GM06990 (cell line): ENCODE results near the gene POLR2E.

Experiments
- DNase-seq: peaks from one replicate; pipeline ENCODE4 v3.0.0-alpha.2; 2011; ENCODE audit not compliant: insufficient read length; ENCODE audit errors: extremely low read depth
- H3K27me3 ChIP-seq: replicated peaks from 2 replicates; pipeline ENCODE4 v1.6.0; 2011; ENCODE audit warnings: low read length; ENCODE audit not compliant: control insufficient read depth, insufficient read depth
- H3K36me3 ChIP-seq: 2 replicates; pipeline ENCODE4 v1.5.1; 2011; ENCODE audit warnings: low read length; ENCODE audit not compliant: control insufficient read depth, insufficient read depth
- H3K4me3 ChIP-seq: replicated peaks from 2 replicates; pipeline ENCODE4 v1.5.1; 2011; ENCODE audit warnings: low read depth, mild to moderate bottlenecking, control low read depth, low read length
- TF ChIP-seq, protein P1 (sequence below): IDR thresholded peaks from 2 replicates; pipeline ENCODE4 v1.5.1; 2011; ENCODE audit warnings: low read length, control low read depth, mild to moderate bottlenecking, inconsistent platforms; ENCODE audit not compliant: insufficient read depth, poor library complexity, severe bottlenecking

Gene POLR2E

DNA sequence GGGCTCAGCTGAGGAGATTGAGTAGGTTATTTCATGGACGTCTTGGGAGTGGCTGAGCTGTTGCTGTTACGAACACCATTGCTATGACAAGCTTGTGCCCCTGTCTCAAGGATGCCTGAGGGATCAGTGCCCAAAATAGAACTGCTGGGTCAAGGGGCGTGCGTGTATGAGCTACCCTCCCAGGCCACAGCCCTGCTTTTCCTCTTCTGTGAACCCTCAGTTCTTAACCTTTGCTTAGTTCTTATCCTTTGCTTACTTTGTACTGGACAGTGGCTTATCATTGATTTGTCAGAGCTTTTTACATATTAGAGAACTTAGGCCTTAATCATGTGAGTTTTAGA, 19.2 kb downstream of the POLR2E start:
- TF ChIP-seq, protein P1, sequence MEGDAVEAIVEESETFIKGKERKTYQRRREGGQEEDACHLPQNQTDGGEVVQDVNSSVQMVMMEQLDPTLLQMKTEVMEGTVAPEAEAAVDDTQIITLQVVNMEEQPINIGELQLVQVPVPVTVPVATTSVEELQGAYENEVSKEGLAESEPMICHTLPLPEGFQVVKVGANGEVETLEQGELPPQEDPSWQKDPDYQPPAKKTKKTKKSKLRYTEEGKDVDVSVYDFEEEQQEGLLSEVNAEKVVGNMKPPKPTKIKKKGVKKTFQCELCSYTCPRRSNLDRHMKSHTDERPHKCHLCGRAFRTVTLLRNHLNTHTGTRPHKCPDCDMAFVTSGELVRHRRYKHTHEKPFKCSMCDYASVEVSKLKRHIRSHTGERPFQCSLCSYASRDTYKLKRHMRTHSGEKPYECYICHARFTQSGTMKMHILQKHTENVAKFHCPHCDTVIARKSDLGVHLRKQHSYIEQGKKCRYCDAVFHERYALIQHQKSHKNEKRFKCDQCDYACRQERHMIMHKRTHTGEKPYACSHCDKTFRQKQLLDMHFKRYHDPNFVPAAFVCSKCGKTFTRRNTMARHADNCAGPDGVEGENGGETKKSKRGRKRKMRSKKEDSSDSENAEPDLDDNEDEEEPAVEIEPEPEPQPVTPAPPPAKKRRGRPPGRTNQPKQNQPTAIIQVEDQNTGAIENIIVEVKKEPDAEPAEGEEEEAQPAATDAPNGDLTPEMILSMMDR, result no peak

DNA sequence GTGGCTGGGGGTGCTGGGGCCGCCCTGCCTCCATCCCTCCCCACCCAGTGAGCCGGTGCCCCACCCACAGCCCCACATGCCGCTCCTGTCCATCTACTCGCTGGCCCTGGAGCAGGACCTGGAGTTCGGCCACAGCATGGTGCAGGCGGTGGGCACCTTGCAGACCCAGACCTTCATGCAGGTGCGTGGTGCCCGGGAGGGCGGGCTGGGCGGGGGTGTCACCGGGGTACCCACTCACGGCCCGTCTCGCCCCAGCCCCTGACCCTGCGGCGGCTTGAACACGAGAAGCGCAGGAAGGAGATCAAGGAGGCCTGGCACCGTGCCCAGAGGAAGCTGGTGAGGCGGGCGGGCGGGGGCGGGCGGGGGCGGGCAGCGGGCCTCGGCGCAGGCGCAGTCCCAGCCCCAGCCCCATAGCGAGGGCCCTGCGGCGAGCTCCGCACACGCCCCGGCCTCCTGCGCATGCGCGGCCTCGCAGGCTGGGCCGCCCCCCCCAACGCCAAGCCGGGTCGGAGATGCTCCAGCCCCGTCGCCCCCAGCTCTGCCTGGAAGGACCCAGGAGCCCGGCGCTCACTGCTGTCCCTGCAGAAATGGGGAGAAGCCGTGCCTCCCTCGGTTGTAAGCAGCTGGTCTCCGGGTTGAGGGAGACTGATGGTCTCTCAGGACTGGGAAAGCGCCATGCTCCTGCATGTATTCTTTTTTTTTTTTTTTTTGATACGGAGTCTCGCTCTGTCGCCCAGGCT, 20.5 kb downstream of the POLR2E start:
- peak; percentile 85 for DNase-seq
- Histone ChIP-seq H3K4me3 (peak overlapping the region; percentile 45), H3K36me3 (peaks cover 35% of the 10 kb centered on the region), H3K27me3 (no peaks in the 10 kb centered on the region)
- TF ChIP-seq, protein P1, result no peak

More for the DNA sequence above, 19.2 kb downstream of the POLR2E start:
- DNase-seq, result no peak
- no peak overlapping the region for H3K4me3 ChIP-seq
- peaks cover 44% of the 10 kb centered on the region for H3K36me3 ChIP-seq
- H3K27me3 ChIP-seq, result no peaks in the 10 kb centered on the region

DNA sequence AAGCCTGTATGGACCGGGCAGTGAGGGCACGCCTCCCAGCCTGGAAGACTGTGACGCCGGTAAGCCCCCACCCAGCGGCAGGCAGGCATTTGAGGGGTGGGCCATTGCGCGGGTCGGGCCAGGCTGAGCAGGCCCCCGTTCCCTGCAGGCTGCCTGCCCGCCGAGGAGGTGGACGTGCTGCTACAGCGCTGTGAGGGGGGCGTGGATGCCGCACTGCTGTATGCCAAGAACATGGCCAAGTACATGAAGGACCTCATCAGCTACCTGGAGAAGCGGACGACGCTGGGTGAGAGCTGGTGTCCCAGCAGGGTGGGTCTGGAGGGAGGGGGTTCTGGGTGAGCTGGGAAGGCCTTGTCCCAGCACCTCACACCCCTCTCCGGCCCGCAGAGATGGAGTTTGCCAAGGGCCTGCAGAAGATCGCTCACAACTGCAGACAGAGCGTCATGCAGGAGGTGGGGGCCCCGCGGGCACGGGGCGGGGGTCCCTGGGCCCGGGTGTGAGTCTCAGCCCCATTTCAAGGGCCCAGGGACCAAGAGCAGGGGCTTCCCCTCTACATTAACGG, 21.1 kb downstream of the POLR2E start:
- Histone ChIP-seq H3K27me3 (no peaks in the 10 kb centered on the region), H3K4me3 (peak overlapping the region; percentile 31), H3K36me3 (peaks cover 32% of the 10 kb centered on the region)
- DNase-seq, result no peak
- TF ChIP-seq, protein P1, result no peak

DNA sequence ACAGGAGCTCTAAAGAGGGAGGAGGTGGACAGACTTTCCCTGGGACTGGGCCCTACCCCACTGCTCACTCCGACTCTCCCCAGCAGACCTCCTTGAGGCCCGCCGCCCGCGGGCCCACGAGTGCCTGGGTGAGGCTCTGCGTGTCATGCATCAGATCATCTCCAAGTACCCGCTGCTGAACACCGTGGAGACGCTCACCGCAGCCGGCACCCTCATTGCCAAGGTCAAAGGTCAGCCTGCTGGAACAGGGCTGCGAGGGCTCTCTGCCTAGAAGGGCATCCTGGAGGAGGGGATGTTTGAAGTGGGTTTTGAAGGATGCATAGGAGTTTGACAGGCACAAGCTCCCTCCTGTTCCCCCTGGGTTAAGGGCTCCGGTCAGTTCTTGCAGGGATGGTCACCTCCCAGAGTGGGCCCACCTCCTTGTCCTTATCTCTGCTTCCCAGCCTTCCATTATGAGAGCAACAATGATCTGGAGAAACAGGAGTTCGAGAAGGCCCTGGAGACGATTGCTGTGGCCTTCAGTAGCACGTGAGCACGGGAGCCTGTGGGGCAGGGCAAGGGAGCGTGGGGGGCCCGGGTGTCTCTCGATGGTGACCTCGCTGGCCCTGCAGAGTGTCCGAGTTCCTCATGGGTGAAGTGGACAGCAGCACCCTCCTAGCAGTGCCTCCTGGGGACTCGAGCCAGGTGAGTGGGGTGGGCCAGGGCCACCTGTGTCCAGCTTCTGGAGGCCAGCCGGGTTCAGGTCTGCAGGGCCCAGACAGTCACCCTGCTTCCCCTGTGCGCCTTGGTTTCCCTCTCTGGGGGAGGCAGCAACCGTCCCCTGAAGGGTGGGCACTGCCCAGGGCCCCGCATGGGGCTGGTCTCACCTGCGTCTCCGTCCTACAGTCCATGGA, 21.9 kb downstream of the POLR2E start:
- TF ChIP-seq, protein P1, result no peak
- Histone ChIP-seq H3K4me3 (no peak overlapping the region), H3K36me3 (peaks cover 31% of the 10 kb centered on the region), H3K27me3 (no peaks in the 10 kb centered on the region)
- DNase-seq, result no peak

DNA sequence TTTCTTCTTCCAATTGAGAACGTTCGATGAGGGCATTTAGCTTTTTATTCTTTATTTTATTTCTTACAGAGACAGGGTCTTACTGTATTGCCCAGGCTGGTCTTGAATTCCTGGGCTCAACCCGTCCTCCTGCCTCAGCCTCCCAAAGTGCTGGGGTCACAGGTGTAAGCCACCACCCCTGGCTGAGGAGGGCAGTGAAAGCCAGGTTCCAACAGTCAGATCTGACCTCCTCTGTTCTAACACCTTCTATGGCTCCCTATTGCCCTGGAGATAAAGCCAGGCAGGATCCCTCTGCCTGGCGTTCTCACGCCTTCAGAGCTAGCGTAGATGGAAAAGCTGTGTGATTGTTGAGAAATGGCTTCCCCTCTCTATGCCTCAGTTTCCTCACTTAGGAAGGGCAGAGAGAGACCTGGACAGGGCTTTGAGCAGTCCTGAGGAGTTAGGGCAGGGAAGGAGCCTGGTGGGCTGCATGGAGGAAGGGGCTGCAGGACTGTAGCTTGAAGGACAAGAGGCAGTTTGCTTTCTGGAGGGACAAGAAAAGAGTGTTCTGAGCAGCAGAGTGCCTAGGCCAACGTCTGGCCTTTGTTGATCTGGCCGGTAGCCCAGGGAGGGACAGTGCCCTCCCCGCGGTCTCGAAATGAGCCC, 22.7 kb downstream of the POLR2E start:
- no peak overlapping the region for H3K4me3 ChIP-seq
- H3K36me3 ChIP-seq, result peaks cover 26% of the 10 kb centered on the region
- TF ChIP-seq, protein P1, result no peak

More for the DNA sequence above, 22.7 kb downstream of the POLR2E start:
- DNase-seq, result no peak
- no peaks in the 10 kb centered on the region for H3K27me3 ChIP-seq
